SK-N-MC (cell line): Measurements from ENCODE around the gene ERGIC1.
"Not testable (repeated sequence)": the region's sequence is repeated elsewhere in the genome, so short reads cannot be mapped to it uniquely, and the experiment has no call there.

ENCODE experiments used
- DNase-seq: peaks from one replicate; pipeline ENCODE4 v3.0.0-alpha.2; 2011; ENCODE audit warnings: low read depth, low spot score
- H3K27ac ChIP-seq: fragments of 200-600 bp; sonication (generic); 2 replicates; pipeline ENCODE4 v1.5.1; 2016; ENCODE audit warnings: mixed run types
- H3K36me3 ChIP-seq: fragments of 200-600 bp; sonication (generic); 2 replicates; pipeline ENCODE4 v1.6.1; 2017; ENCODE audit warnings: antibody characterized with exemption, low read length, mixed read lengths; ENCODE audit not compliant: insufficient read depth
- H3K4me3 ChIP-seq: fragments of 200-600 bp; sonication (generic); 2 replicates; pipeline ENCODE4 v1.5.1; 2016
- H3K9ac ChIP-seq: fragments of 200-600 bp; sonication (generic); 2 replicates; pipeline ENCODE4 v1.8.0; 2017; ENCODE audit warnings: mixed run types, mixed read lengths; ENCODE audit not compliant: insufficient read length
- H3K9me3 ChIP-seq: fragments of 200-600 bp; sonication (generic); 2 replicates; pipeline ENCODE4 v1.6.1; 2017; ENCODE audit warnings: low read depth, mild to moderate bottlenecking, antibody characterized with exemption, low read length, moderate library complexity, mixed read lengths
- EZH2 ChIP-seq: fragments of 200-600 bp; sonication (generic); IDR thresholded peaks from one replicate; pipeline ENCODE4 v1.6.1; 2017; ENCODE audit warnings: antibody characterized with exemption
- FOXP2 ChIP-seq: optimal IDR thresholded peaks from 2 replicates; pipeline ENCODE3; 2011; ENCODE audit warnings: mild to moderate bottlenecking, moderate library complexity; ENCODE audit not compliant: insufficient read depth; ENCODE audit errors: extremely low read length, control extremely low read depth
- POLR2AphosphoS5 ChIP-seq: IDR thresholded peaks from 2 replicates; pipeline ENCODE4 v1.6.1; 2012; ENCODE audit warnings: mild to moderate bottlenecking, low read depth, low read length, borderline replicate concordance

ERGIC1 gene

GRCh38 chr5:172860520-172861443, 26.7 kb downstream of the ERGIC1 start:
- Histone ChIP-seq H3K9me3 (no peaks in the 10 kb centered on the region), H3K27ac (no peak overlapping the region), H3K9ac (no peak overlapping the region), H3K4me3 (no peak overlapping the region), H3K36me3 (no peaks in the 10 kb centered on the region)
- DNase-seq = no peak
- TF ChIP-seq FOXP2 (no peak), POLR2AphosphoS5 (no peak), EZH2 (no peak)

- Histone ChIP-seq H3K27ac (no peak overlapping the region), H3K36me3 (no peaks in the 10 kb centered on the region), H3K9me3 (no peaks in the 10 kb centered on the region), H3K4me3 (no peak overlapping the region), H3K9ac (no peak overlapping the region)
- DNase-seq = no peak
- TF ChIP-seq EZH2 (no peak), POLR2AphosphoS5 (no peak), FOXP2 (no peak)
These were observed 27.4 kb downstream of the ERGIC1 start for GRCh38 chr5:172861461-172861860.

GRCh38 chr5:172862165-172862801, 28.2 kb downstream of the ERGIC1 start:
- Histone ChIP-seq H3K27ac (no peak overlapping the region), H3K9me3 (no peaks in the 10 kb centered on the region), H3K36me3 (no peaks in the 10 kb centered on the region), H3K9ac (no peak overlapping the region), H3K4me3 (no peak overlapping the region)
- no peak for DNase-seq
- no peak for TF ChIP-seq POLR2AphosphoS5
- TF ChIP-seq EZH2 = no peak
- no peak for TF ChIP-seq FOXP2

GRCh38 chr5:172864171-172864570, 30.1 kb downstream of the ERGIC1 start:
- H3K9me3 ChIP-seq, H3K36me3 ChIP-seq, H3K9ac ChIP-seq, H3K4me3 ChIP-seq, H3K27ac ChIP-seq, DNase-seq: not testable (repeated sequence)

GRCh38 chr5:172864747-172865146, 30.7 kb downstream of the ERGIC1 start:
- Histone ChIP-seq H3K4me3 (no peak overlapping the region), H3K9me3 (no peaks in the 10 kb centered on the region), H3K36me3 (no peaks in the 10 kb centered on the region), H3K9ac (no peak overlapping the region), H3K27ac (no peak overlapping the region)
- DNase-seq = no peak
- TF ChIP-seq POLR2AphosphoS5 (no peak), FOXP2 (no peak), EZH2 (no peak)

GRCh38 chr5:172866378-172866777, 32.3 kb downstream of the ERGIC1 start:
- DNase-seq = no peak
- H3K27ac ChIP-seq = no peak overlapping the region

GRCh38 chr5:172866802-172867748, 33.0 kb downstream of the ERGIC1 start:
- Histone ChIP-seq H3K36me3 (no peaks in the 10 kb centered on the region), H3K27ac (no peak overlapping the region), H3K4me3 (no peak overlapping the region), H3K9ac (no peak overlapping the region), H3K9me3 (no peaks in the 10 kb centered on the region)
- TF ChIP-seq EZH2 = no peak
- TF ChIP-seq POLR2AphosphoS5 = no peak
- TF ChIP-seq FOXP2 = no peak
- no peak for DNase-seq

More at GRCh38 chr5:172866378-172866777, 32.3 kb downstream of the ERGIC1 start:
- TF ChIP-seq POLR2AphosphoS5 (no peak), FOXP2 (no peak), EZH2 (no peak)
- Histone ChIP-seq H3K4me3 (no peak overlapping the region), H3K36me3 (no peaks in the 10 kb centered on the region), H3K9me3 (no peaks in the 10 kb centered on the region), H3K9ac (no peak overlapping the region)
